OCI-LY7 (cell line): ENCODE data around the gene CDK14. TPM values are rescaled to one million over a fixed set of nuclear protein-coding genes. Genes with fewer than 3 reads are reported as not detected.

ENCODE experiments used
- BruUV-seq: library from RNA; stranded (reverse); fragments of 400-500 nt; replicated peaks from 2 replicates; lab custom pipeline; 2021; lab: Mats Ljungman, UMichigan
- CTCF ChIA-PET: fragments of 300-600 bp; sonication (Branson Sonifier 250); formaldehyde crosslinking; loops from one replicate; lab custom pipeline; 2022; ENCODE audit warnings: antibody characterized with exemption; ENCODE audit not compliant: unreplicated experiment; lab: Charles Lee
- POLR2A ChIA-PET: fragments of 300-600 bp; sonication (Branson Sonifier 250); formaldehyde crosslinking; loops from one replicate; lab custom pipeline; 2022; ENCODE audit warnings: antibody characterized with exemption; lab: Charles Lee
- DNase-seq: peaks from one replicate; pipeline ENCODE4 v3.0.0-alpha.2; 2015; ENCODE audit warnings: low spot score
- H2AFZ ChIP-seq: fragments of 200-600 bp; sonication (generic), shearing (Covaris generic); 2 replicates; pipeline ENCODE4 v1.6.1; 2014; ENCODE audit warnings: mild to moderate bottlenecking, antibody characterized with exemption, low read length, moderate library complexity
- H3K27ac ChIP-seq: fragments of 200-600 bp; sonication (generic); 2 replicates; pipeline ENCODE4 v1.5.1; 2014; ENCODE audit warnings: mixed run types, low read depth, mild to moderate bottlenecking, moderate library complexity, low read length, inconsistent platforms; ENCODE audit not compliant: poor library complexity, severe bottlenecking
- H3K36me3 ChIP-seq: fragments of 200-600 bp; sonication (generic); 2 replicates; pipeline ENCODE4 v1.6.1; 2014; ENCODE audit warnings: mild to moderate bottlenecking, antibody characterized with exemption, low read length, moderate library complexity, mixed read lengths; ENCODE audit not compliant: insufficient read depth
- H3K4me1 ChIP-seq: fragments of 200-600 bp; sonication (generic); 2 replicates; pipeline ENCODE4 v1.5.1; 2014; ENCODE audit warnings: mild to moderate bottlenecking, low read length; ENCODE audit not compliant: insufficient read depth, poor library complexity, severe bottlenecking
- H3K4me2 ChIP-seq: fragments of 200-600 bp; sonication (generic); 2 replicates; pipeline ENCODE4 v1.6.1; 2014; ENCODE audit warnings: mild to moderate bottlenecking, low read length
- H3K4me3 ChIP-seq: fragments of 200-600 bp; sonication (generic); 2 replicates; pipeline ENCODE4 v1.5.1; 2014; ENCODE audit warnings: mild to moderate bottlenecking, low read depth, low read length; ENCODE audit not compliant: poor library complexity, severe bottlenecking
- H3K79me2 ChIP-seq: fragments of 200-600 bp; sonication (generic); 2 replicates; pipeline ENCODE4 v1.6.1; 2016; ENCODE audit warnings: low read depth, mild to moderate bottlenecking, low read length, moderate library complexity, mixed read lengths; ENCODE audit not compliant: insufficient read depth
- H3K9me2 ChIP-seq: fragments of 200-600 bp; sonication (generic); 2 replicates; pipeline ENCODE4 v1.6.1; 2016; ENCODE audit warnings: mild to moderate bottlenecking, low read length, mixed read lengths; ENCODE audit not compliant: insufficient read depth
- H3K9me3 ChIP-seq: fragments of 200-600 bp; sonication (generic); 2 replicates; pipeline ENCODE4 v1.6.1; 2014; ENCODE audit warnings: mild to moderate bottlenecking, mixed run types, low read length, mixed read lengths
- H4K20me1 ChIP-seq: fragments of 200-600 bp; sonication (generic); 2 replicates; pipeline ENCODE4 v1.6.1; 2014; ENCODE audit warnings: mild to moderate bottlenecking, antibody characterized with exemption, low read length, moderate library complexity, mixed read lengths; ENCODE audit not compliant: insufficient read depth
- EZH2phosphoT487 ChIP-seq: fragments of 200-600 bp; sonication (generic); IDR thresholded peaks from 2 replicates; pipeline ENCODE4 v1.6.1; 2018; ENCODE audit warnings: low read depth, borderline replicate concordance, mild to moderate bottlenecking, mixed run types, antibody characterized with exemption, low read length, moderate library complexity, mixed read lengths
- intact Hi-C: fragments of 100-400 bp; cut with micrococcal nuclease; formaldehyde crosslinking; loops from one replicate; pipeline ENCODE4 v1.10.0; 2022; ENCODE audit not compliant: unreplicated experiment
- total RNA-seq, 2 experiments: library from RNA; depleted of rRNA in 1 of 2; stranded (reverse); fragments of >200 nt in 1 of 2; shearing (Covaris generic) in 1 of 2; gene quantifications; 2 replicates each; pipeline ENCODE4 v1.2.3, GENCODE V29; 2014 to 2022
- TF ChIP-seq, protein P1 (sequence below): fragments of 200-600 bp; sonication (generic); conservative IDR thresholded peaks from 2 replicates; pipeline ENCODE4 v1.5.1; 2014; ENCODE audit warnings: mild to moderate bottlenecking, antibody characterized with exemption, low read length, moderate library complexity, mixed read lengths

The CDK14 gene
- total RNA-seq, 2 experiments from 2014 or later, result 90.7 to 111 TPM

DNA sequence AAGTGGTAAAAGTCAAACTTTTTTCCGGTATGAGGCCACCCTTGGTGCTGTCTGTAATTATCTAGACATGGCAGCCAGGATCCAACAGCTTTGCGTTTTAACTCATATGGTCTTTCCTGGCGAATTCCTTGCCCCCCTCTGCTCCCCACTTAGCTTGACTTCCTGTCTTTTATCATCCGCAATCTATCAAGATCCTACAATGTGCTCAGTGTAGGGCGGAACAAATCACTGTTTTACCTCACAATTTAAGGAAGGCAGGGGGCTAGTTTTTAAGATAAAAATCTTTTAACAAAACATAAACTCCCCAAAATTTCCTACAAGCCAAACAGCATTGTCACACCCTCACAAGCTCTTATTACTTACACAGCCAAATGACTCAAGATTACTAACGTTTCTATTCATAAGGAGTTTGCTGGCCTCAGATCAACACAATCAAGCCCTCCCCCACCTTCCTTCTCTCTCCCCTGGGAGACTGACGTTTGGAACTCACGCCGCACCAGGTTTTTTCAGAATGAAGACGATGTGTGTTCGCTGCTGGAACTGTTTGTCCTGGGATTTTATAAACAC lies 1.3 kb upstream of the CDK14 start:
- TF ChIP-seq, protein P1, sequence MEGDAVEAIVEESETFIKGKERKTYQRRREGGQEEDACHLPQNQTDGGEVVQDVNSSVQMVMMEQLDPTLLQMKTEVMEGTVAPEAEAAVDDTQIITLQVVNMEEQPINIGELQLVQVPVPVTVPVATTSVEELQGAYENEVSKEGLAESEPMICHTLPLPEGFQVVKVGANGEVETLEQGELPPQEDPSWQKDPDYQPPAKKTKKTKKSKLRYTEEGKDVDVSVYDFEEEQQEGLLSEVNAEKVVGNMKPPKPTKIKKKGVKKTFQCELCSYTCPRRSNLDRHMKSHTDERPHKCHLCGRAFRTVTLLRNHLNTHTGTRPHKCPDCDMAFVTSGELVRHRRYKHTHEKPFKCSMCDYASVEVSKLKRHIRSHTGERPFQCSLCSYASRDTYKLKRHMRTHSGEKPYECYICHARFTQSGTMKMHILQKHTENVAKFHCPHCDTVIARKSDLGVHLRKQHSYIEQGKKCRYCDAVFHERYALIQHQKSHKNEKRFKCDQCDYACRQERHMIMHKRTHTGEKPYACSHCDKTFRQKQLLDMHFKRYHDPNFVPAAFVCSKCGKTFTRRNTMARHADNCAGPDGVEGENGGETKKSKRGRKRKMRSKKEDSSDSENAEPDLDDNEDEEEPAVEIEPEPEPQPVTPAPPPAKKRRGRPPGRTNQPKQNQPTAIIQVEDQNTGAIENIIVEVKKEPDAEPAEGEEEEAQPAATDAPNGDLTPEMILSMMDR, result no peak
- TF ChIP-seq EZH2phosphoT487, result no peak
- Histone ChIP-seq H3K79me2 (no peaks in the 10 kb centered on the region), H3K9me2 (no peaks in the 10 kb centered on the region), H4K20me1 (no peaks in the 10 kb centered on the region), H3K4me1 (peaks cover 3% of the 10 kb centered on the region), H3K36me3 (no peaks in the 10 kb centered on the region), H3K9me3 (no peaks in the 10 kb centered on the region), H3K27ac (no peak overlapping the region), H3K4me2 (no peak overlapping the region), H2AFZ (no peak overlapping the region; the same call in 1 of the 2 replicates), H3K4me3 (no peak overlapping the region)
- BruUV-seq, result no TSS peak
- intact Hi-C loops, result loop anchor here (5.0 to 10.0 kb wide), 3 partner anchors 112 to 437 kb away; no protein-coding TSS in a partner anchor
- no peak for DNase-seq
- POLR2A ChIA-PET, result interaction anchor here (0.6 kb wide), 1 partner anchor 1851 kb away, joined by 3 read pairs; no protein-coding TSS in a partner anchor
- CTCF ChIA-PET, result no interaction called here

DNA sequence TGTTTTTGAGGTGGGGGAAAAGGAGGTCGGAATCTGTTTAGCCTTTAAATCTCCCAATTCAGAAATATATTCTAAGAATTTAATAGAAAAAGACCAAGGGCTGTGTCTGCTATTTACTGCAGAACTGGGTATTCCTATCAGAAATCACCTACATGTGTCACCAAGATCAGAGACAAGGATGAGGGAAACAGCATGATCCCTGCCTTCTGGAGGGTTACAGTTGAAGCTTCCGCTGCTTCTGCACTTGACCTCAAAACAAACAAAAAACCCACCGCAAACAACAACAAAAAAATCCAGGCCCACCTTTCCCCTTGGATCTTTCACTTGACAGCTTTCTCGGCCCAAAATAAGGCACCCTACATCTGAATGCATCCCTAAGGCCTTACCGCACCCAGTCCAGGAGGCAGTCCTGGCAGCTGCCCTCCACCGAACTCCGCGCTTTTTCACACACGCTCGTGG lies 750 bp upstream of the CDK14 start:
- ChIA-PET CTCF (no interaction called here), POLR2A (no interaction called here)
- no peaks in the 10 kb centered on the region for H3K36me3 ChIP-seq
- H3K4me3 ChIP-seq, result peak overlapping the region; percentile 71
- H3K79me2 ChIP-seq, result no peaks in the 10 kb centered on the region
- H3K4me1 ChIP-seq, result peaks cover 3% of the 10 kb centered on the region
- no peak for DNase-seq
- H3K9me3 ChIP-seq, result no peaks in the 10 kb centered on the region
- H3K4me2 ChIP-seq, result peak overlapping the region; percentile 82
- no TSS peak for BruUV-seq
- intact Hi-C loops, result loop anchor here (5.0 to 10.0 kb wide), 3 partner anchors 112 to 437 kb away; no protein-coding TSS in a partner anchor
- H4K20me1 ChIP-seq, result no peaks in the 10 kb centered on the region
- no peak for TF ChIP-seq EZH2phosphoT487
- TF ChIP-seq, protein P1, result no peak
- H3K27ac ChIP-seq, result no peak overlapping the region
- H3K9me2 ChIP-seq, result no peaks in the 10 kb centered on the region
- H2AFZ ChIP-seq, result no peak overlapping the region; the same call in 1 of the 2 replicates
